HG03558 (cell line): Measurements from ENCODE around the gene KIF3C.
"Not testable (repeated sequence)": the region's sequence is repeated elsewhere in the genome, so short reads cannot be mapped to it uniquely, and the experiment has no call there.

Experiments used
- ATAC-seq: cut with Tn5 transposase; IDR thresholded peaks from one replicate; pipeline ENCODE4 v1.9.1; 2021; ENCODE audit warnings: moderate number of reproducible peaks; ENCODE audit not compliant: unreplicated experiment; ENCODE audit errors: extremely low read depth

Gene KIF3C

DNA sequence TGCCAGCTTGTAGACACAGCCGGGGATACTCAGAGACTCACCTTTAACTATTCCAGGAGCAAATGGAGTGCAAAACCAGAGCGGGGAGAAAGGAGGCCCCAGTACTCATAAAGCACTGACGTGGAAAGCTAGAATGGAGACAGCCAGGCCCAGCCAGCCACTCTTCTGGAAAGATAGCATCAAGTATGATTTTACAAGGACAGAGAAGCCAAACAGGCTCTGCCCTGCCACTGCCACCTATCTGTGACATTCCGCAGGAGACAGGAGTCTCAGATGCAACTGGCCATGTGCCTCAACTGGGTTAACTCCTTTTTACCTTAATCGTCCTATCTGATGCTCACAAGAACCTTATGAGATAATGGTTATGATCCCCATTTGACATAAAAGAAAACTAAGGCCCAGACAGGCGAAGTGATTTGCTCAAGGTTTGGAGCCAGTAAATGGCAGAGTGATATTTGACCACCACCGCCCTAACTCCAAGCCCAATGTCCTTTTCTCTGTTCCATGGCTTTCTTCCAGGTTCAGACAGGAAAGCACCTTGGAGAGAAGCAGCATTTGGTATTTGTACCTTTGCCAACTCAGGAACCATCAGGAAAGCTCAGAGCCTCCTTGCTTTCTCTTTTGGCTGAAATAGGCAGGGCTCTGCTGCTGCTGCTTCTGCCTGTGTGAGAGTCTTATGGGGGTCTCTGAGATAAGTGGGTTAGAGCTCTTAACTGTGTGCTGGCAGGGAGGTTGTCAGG is 15.6 kb downstream of the KIF3C start:
- ATAC-seq, result no peak

DNA sequence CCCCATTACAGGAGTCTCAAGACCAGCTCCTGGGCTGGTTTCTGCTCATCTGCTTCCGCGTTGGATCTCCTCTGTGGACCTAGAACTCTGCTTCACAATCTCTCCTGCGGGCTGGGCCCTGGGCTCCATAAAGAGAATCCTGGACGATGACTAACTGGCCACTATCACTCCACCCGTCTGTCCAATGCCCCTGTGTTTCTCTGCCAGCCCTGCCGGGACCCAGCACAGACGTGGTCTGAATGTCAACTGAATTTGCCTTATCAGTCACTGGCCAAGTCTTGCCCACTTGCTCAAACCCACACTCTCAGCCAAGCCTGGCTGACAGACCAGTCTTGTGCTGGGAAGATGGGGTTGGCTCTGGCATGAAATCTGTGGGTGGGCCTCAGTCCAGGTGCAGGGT is 17.4 kb downstream of the KIF3C start:
- no peak for ATAC-seq

DNA sequence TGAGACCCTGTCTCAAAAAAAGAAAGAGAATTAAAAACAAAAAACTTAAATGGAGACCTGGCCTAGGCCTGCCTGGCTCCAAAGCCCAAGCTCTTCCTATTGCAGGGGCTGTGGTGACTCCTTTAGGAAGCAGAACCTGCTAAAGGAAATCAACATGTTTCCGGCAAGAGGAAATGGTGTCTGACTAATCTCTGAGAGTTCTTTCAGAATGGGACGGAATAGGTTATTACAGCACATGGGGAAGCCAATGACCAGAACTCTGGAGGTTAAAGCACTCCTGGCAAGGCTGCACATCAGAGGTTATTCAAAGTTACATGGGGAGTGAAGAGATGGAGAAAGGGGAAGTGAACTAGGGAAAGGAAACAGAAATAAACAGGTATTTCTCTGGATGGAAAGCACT is 21.4 kb downstream of the KIF3C start:
- no peak for ATAC-seq

DNA sequence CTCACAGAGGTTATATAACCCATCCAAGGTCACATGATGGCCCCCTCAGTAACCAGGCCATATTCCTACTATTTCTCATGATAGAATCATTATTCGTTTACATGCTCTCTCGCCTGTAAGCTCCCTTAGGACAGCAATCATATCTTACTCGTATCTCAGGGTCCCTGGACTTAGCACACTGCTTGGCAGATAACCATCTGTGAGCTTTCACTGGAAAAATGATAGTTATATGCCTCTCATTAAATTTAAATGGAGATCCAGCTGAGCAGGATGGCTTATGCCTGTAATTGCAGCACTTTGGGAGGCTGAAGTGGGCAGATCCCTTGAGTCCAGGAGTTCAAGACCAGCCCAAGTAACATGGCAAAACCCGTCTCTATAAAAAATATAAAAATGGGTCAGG is 21.9 kb downstream of the KIF3C start:
- no peak for ATAC-seq

DNA sequence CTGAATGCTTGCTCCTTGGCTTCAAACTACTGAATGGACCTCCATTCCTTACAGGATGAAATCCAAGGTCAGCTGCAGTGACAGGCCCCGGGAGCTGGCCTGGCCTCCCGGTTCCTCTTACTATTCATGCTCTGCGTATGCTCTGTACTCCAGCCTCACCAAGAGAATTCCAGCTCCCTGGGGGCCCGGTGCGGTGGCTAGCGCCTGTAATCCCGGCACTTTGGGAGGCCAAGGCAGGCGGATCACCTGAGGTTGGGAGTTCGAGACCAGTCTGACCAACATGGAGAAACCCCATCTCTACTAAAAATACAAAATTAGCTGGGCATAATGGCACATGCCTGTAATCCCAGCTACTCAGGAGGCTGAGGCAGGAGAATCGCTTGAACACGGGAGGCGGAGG is 23.7 kb downstream of the KIF3C start:
- not testable (repeated sequence) for ATAC-seq

DNA sequence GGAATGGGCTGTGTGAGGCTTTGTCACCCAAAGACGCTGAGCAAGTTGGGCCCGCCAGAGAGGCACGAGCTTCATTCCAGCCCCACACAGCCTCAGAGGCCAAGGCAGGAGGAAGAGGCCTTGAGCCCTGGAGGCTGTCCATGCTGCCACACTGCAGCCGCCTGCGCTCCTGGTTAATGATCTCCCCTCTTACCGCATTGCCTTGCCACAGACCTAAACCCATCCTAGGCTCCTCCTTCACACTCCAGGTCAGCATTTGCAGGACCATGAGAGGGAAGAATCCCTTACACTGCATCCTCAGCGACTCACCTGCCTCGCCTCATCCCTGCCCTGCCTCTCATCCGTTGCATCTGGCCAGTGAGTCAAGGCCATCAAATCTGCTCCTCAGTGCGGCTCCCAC is 24.6 kb downstream of the KIF3C start:
- no peak for ATAC-seq

DNA sequence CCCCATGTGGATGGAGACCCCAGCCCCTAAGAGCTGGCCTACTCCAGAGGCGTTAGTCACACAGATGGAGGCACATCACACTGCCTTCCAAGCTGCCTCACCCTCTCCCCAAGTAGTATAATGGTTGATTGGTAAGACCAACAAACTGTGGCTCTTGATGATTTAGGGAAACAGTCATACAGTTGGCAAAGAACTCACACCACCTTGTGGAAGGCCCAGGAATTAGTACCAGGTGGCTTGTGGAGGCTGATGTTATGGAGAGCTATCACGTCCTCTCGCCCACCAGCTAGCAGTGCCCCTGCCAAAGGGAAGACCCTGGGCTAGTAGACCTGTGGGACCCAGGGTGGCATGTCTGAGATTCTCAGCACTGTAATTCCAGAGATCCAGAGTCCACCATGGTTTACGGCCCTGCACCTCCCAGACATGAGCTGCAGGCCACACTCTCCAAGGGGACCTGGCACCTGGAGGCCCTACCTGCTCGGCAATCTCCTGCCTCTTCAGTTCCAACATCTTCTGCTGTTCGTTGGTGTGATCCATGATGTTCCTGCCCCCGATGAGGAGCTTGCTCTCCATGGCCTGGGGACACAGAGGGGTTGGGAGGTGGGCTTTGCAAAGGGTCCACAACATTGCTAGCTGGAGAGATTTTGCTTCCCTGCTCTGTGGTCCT is 26.3 kb downstream of the KIF3C start:
- ATAC-seq, result no peak

DNA sequence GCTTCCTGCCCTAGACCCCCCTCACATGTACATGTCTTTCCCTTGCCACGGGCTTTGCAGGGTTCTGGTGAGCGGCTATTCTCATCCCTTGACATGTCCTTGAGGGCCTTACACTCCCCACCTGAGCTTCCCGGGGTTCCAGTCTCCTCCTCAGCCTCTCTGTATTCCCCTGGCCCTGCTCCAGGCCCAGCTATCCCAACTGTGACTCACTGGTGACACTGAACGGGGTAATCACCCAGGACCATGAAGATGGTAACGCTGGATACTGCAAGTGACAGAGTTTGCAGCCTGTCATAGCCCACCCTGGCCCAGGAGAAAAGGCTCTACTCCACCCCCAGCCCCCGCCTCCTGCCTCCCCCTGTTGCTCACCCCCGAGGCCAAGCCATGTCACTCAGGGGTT is 27.3 kb downstream of the KIF3C start:
- ATAC-seq, result no peak

DNA sequence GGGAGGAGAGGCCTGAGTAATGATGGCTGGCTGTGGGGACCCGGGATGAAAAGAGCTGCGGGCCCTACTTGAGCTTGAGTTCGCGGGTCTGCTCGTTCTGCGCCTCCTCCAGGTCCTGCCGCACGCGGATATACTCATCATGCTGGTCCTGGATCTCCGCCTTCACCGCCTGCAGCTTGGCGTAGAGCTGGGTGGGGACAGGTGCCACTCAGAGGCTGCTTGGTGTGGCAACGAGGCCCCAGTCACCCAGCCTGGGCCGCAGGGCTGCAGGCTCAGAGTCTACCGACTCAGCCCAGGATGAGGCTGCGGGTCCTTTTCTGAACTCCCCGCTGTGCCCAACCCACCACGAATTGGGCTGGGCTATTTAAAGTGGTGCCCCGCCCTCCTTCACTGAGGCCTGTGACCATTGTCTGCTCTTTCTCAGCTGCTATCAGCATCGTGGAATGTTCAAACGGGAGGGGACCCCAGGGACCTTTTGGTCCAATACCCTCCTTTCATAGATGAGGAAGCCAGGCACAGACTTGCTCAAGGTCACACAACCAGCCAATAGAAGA is 28.0 kb downstream of the KIF3C start:
- no peak for ATAC-seq

DNA sequence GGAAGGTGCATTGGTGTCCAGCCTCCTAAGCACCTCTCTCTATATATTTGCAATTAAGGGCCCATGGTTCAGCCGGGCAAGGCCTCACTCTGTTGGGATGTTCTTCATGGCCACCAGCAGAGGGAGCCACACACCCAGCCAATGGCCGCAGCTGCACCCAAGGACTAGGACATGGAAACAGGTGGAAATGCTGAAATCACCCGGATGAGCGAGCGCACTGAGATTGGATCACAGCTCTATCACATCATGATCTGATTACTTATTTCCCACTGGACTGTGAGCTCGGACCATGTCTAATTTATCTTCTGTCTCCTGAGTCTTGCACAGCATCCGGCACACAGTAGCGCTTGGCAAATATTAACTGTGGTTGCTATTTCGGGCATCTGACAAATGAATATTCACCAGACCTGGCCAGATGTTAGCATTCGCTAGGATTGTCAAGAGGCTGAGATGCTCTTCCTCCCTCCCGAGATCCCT is 31.2 kb downstream of the KIF3C start:
- ATAC-seq, result no peak

DNA sequence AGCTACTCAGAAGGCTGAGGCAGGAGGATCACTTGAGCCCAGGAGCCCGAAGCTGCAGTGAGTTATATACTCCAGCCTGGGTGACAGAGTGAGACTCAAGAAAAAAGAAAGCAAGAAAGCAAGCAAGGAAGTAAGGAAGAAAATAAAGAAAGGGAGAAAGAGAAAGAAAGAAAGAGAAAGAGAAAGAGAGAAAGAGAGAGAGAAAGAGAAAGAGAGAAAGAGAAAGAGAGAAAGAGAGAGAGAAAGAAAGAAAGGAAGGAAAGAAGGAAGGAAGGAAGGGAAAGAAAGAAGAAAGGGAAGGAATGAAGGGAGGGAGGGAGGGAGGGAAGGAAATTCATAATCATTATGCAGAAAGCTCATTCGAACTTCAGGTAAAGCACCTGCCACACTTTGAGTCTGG is 33.9 kb downstream of the KIF3C start:
- no peak for ATAC-seq

DNA sequence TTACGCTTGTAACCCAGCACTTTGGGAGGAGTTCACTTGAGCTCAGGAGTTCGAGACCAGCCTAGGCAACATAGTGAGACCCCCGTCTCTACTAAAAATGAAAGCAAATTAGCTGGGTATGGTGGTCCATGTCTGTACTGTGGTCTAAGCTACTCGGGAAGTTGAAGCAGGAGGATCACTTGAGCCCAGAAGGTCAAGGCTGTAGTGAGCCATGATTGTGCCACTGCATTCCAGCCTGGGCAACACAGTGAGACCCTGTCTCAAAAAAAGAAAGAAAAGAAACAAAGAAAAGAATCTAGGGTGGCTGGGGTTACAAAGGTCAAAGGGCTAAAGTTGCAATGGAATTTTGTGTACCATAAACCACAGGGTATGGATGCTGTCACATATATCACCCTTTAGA is 41.3 kb downstream of the KIF3C start:
- no peak for ATAC-seq

DNA sequence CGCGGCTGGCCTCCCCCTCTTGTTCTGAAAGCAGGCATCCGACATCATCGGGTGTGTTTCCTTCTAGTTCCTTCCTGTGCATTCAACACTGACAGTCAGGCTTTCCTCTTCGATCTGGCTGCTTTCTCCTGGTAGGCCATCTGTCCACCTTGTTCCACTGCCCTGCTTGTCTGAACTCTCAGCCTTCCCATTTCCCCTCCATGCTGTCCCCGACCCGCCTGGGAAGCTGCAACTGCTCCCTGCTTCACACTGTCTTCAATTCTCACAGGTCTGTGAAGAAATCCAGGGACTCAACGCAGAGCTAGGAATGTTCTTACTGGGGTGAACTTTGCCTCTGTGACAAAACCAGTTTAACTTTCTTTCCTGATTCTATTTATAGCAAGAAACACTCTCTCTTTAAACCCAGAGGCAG is 43.0 kb downstream of the KIF3C start:
- ATAC-seq, result no peak

DNA sequence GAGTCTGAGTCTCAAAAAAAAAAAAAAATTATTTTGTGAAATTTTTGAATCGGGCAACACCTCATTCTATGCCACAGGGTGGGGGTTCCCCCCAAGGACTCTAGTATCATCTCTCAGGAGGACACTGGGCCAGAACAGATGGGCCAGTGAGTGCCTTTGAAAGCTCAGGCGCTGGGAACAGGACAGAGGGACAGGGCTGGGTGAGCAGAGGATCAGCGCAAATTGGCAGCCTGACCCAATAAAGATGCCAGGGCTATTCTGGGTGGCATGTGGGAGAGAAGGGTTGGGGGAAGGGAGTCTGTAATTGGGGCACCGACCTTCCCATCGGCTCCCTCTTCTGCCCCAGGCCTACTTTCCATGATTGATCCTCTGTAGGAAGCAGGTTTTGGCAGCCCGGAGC is 44.0 kb downstream of the KIF3C start:
- ATAC-seq, result no peak

DNA sequence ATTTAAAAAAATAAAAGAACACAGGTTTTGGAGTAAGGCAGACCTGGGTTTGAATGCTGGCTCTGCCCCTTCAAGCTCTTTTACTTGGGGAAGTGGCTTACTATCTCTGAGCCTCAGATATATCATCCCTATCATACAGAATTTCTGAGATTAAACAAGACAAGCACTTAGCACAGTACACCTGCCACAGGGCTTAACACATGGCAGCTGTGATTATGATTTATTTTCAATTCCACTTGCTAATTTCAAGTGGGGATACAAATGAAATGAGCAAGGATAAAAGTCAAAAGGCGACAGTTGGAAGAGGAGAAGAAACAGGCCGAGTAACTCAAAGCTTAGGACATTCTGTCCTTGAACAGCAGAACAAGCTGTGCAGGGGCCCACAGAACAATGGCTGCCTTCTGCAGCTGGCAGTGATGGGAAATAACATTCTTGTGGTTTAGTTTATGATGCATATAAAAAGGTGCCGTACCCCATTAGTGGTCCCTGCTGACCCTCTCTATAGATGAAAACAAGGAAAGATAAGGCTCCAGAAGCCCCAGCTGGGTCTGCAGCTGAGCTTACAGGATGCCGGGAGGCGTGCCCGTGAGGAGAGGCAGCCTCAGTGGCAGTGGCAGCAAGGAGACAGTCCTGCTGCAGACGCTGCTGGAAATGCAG is 45.3 kb downstream of the KIF3C start:
- no peak for ATAC-seq

DNA sequence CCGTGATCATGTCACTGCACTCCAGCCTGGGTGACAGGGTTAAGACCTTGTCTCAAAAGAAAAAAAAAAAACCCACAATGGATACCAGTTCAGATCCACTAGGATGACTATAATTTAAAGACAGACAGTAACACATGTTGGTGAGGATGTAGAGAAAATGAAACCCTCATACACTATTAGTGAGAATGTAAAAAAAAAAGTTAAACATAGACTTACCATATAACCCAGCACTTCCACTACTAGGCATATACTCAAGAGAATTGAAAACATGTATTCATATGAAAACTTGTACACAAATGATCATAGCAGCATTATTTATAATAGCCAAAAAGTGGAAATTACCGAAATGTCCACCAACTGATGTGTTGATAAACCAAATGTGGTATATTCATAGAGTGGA is 48.7 kb downstream of the KIF3C start:
- ATAC-seq, result no peak

DNA sequence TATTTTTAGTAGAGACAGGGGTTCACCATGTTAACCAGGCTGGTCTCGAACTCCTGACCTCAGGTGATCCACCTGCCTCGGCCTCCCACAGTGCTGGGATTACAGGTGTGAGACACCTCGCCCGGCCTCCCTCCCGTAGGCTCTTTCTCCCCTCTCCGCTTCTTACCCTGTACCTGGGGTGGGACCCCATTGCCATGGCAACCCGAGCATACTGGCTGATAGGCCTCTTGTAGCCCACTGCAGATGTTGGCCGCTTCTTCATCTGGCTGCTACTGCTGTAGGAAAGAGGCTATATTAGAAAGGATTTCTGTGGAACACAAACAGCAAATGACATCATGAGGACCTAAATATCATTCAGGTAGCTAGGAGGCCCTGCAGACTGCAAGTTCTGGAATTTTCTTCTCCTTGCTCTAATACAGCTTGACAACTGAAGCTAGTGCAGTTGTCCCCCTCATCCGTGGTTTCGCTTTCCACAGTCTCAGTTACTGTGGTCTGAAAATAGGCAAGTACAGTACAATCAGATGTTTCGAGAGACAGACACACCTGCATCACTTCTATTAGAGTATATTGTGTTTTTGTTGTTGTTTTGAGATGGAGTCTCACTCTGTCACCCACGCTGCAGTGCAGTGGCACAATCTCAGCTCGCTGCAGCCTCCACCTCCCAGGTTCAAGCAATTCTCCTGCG is 52.4 kb downstream of the KIF3C start:
- ATAC-seq, result no peak

DNA sequence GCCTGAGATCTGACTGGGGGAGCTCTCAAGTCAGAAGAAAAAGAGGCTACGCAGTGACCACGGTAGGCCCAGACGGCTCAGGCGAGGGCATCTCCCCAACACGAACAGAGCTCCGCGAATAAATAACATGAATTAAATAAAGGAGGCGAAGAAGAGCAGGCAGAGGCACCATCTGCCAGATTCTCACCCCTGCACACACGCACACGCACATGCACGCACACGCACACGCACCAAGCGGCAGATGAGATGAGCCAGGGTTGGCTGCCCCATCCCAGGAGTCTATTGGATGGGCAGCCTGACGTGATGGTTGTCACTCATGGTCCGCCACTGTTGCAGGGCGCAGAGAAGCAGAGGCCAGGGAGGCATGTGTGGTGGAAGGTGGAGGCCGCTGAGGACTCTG is 53.6 kb downstream of the KIF3C start:
- no peak for ATAC-seq

DNA sequence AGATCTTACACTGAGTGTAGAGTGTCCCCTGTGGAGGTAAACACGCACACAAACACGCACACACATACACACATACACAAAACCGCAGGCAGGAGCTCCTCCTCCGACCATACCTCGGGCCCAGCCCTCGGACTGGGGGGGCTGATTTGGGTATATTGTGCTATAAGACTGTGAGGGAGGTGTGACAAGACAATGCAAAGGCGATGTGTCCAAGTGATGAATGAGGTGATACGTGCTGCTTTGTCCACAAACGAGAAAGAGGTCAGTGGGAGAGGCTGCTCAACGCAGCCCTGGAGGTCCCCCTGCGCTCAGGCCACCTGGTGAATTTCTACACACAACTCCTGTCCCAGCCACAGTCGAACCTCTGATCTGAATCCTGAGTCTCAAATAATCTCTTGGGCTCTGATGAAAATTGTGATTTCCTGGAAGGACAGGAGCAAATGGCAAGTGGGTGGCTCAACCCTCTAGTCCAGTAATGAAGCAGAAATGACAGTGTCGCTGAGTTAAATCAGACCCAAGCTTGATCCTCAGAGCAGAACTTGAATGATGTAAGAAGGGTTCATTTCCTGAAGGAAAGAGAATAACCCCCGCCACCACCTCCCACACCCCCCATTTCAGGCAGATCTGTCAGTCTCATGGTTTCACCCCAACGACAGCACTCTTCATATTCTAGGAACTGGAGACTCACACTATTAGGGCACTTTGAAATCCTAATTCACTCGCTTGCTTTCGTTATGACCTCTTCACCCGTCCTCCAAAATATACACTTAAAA is 55.1 kb downstream of the KIF3C start:
- no peak for ATAC-seq

DNA sequence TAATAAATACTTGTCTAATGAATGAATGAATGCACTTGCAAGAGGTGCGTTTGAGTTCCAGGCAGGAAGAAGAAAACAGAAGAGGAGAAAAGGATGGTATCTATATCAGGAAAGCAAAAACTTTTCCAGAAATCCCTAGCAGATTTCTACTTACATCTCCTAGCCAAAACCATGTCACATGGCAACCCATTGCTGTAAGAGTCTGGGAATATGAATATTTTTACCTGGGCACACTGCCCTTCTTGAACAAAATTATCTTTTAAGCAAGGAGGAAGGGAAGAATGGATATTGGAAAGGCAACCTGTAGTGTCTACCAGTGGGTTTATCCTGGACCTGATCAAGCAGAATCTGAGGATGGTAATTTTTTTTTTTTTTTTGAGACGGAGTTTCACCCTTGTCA is 59.8 kb downstream of the KIF3C start:
- no peak for ATAC-seq
